22Rv1 (cell line): ENCODE results near the gene SIGLEC10.
"Not testable (repeated sequence)": the region's sequence is repeated elsewhere in the genome, so short reads cannot be mapped to it uniquely, and the experiment has no call there.

Source experiments
- H3K27ac ChIP-seq: fragments of 450-650 bp; 2 replicates; pipeline ENCODE4 v1.5.1; 2017
- CTCF ChIP-seq: fragments of 450-650 bp; IDR thresholded peaks from 2 replicates; pipeline ENCODE4 v1.5.1; 2017; ENCODE audit warnings: mild to moderate bottlenecking
- ZFX ChIP-seq: fragments of 450-650 bp; IDR thresholded peaks from 2 replicates; pipeline ENCODE4 v1.6.1; 2017; ENCODE audit warnings: antibody characterized with exemption, borderline replicate concordance

SIGLEC10 gene

GRCh38 chr19:51448011-51448410 is 30.6 kb upstream of the SIGLEC10 start:
- H3K27ac ChIP-seq: no peak overlapping the region

GRCh38 chr19:51447510-51447909 is 30.1 kb upstream of the SIGLEC10 start:
- not testable (repeated sequence) for H3K27ac ChIP-seq

More at GRCh38 chr19:51448011-51448410, 30.6 kb upstream of the SIGLEC10 start:
- TF ChIP-seq ZFX: no peak

- TF ChIP-seq CTCF: no peak
- TF ChIP-seq ZFX: no peak
- no peak overlapping the region for H3K27ac ChIP-seq
Measured at GRCh38 chr19:51441410-51442390, 24.3 kb upstream of the SIGLEC10 start.

- no peak for TF ChIP-seq ZFX
- TF ChIP-seq CTCF: no peak
- no peak overlapping the region for H3K27ac ChIP-seq
Measured at GRCh38 chr19:51440846-51441409, 23.5 kb upstream of the SIGLEC10 start.

- no peak overlapping the region for H3K27ac ChIP-seq
- no peak for TF ChIP-seq CTCF
- TF ChIP-seq ZFX: no peak
Measured at GRCh38 chr19:51440052-51440451, 22.6 kb upstream of the SIGLEC10 start.

- no peak for TF ChIP-seq ZFX
- no peak for TF ChIP-seq CTCF
- H3K27ac ChIP-seq: no peak overlapping the region
Measured at GRCh38 chr19:51439021-51439465, 21.6 kb upstream of the SIGLEC10 start.

GRCh38 chr19:51434456-51434855 is 17.0 kb upstream of the SIGLEC10 start:
- TF ChIP-seq ZFX (no peak), CTCF (no peak)
- H3K27ac ChIP-seq: no peak overlapping the region

- no peak overlapping the region for H3K27ac ChIP-seq
- TF ChIP-seq CTCF (no peak), ZFX (no peak)
Measured at GRCh38 chr19:51433043-51433442, 15.6 kb upstream of the SIGLEC10 start.
